LNCaP clone FGC (cell line): Measurements from ENCODE around the gene CDCP1.

Source experiments
- DNase-seq: peaks from one replicate; pipeline ENCODE4 v3.0.0-alpha.2; 2011; ENCODE audit warnings: low read depth
- H3K4me3 ChIP-seq: 2 replicates; pipeline ENCODE4 v1.5.1; 2011; ENCODE audit warnings: mild to moderate bottlenecking, low read depth, low read length, control low read depth
- CTCF ChIP-seq: IDR thresholded peaks from 2 replicates; pipeline ENCODE4 v1.5.1; 2012; ENCODE audit warnings: mild to moderate bottlenecking; ENCODE audit not compliant: control insufficient read depth, insufficient read depth; ENCODE audit errors: extremely low read depth

CDCP1 gene

GRCh38 chr3:45104715-45105711 lies 41.2 kb downstream of the CDCP1 start:
- DNase-seq = no peak
- no peak for TF ChIP-seq CTCF
- H3K4me3 ChIP-seq = no peak overlapping the region

- DNase-seq = no peak
- H3K4me3 ChIP-seq = no peak overlapping the region
- no peak for TF ChIP-seq CTCF
Measured at GRCh38 chr3:45103753-45104714, 42.1 kb downstream of the CDCP1 start.

GRCh38 chr3:45103334-45103733 lies 42.8 kb downstream of the CDCP1 start:
- H3K4me3 ChIP-seq = no peak overlapping the region
- no peak for DNase-seq
- no peak for TF ChIP-seq CTCF

GRCh38 chr3:45100981-45101407 lies 45.2 kb downstream of the CDCP1 start:
- no peak overlapping the region for H3K4me3 ChIP-seq
- no peak for DNase-seq
- TF ChIP-seq CTCF = no peak

GRCh38 chr3:45098310-45098709 lies 47.9 kb downstream of the CDCP1 start:
- DNase-seq = no peak
- TF ChIP-seq CTCF = no peak

GRCh38 chr3:45097296-45097883 lies 48.8 kb downstream of the CDCP1 start:
- TF ChIP-seq CTCF = no peak
- no peak overlapping the region for H3K4me3 ChIP-seq
- DNase-seq = no peak

More at GRCh38 chr3:45098310-45098709, 47.9 kb downstream of the CDCP1 start:
- no peak overlapping the region for H3K4me3 ChIP-seq
